AG08395 (cell line): ENCODE measurements around the gene BABAM2.
"Not testable (repeated sequence)": the region's sequence is repeated elsewhere in the genome, so short reads cannot be mapped to it uniquely, and the experiment has no call there.

Experiments used
- DNase-seq: peaks from one replicate; pipeline ENCODE4 v3.0.0; 2012; ENCODE audit warnings: mixed read lengths, low spot score

The BABAM2 gene

GRCh38 chr2:27980242-27980641 lies 89.7 kb downstream of the BABAM2 start:
- no peak for DNase-seq

GRCh38 chr2:27984153-27984552 lies 93.6 kb downstream of the BABAM2 start:
- DNase-seq, result no peak

GRCh38 chr2:27988306-27988705 lies 97.8 kb downstream of the BABAM2 start:
- DNase-seq, result no peak

GRCh38 chr2:27988718-27989117 lies 98.2 kb downstream of the BABAM2 start:
- no peak for DNase-seq

- DNase-seq, result no peak
These were observed 98.6 kb downstream of the BABAM2 start for GRCh38 chr2:27989149-27989548.

GRCh38 chr2:27990030-27990590 lies 99.6 kb downstream of the BABAM2 start:
- DNase-seq, result no peak

- no peak for DNase-seq
These were observed 100.6 kb downstream of the BABAM2 start for GRCh38 chr2:27991146-27991545.

- DNase-seq, result peak; percentile 65
These were observed 102.4 kb downstream of the BABAM2 start for GRCh38 chr2:27992787-27993401.

- DNase-seq, result peak; percentile 18
These were observed 102.9 kb downstream of the BABAM2 start for GRCh38 chr2:27993402-27993787.

GRCh38 chr2:27993950-27994728 lies 103.6 kb downstream of the BABAM2 start:
- no peak for DNase-seq

GRCh38 chr2:27996156-27996922 lies 105.8 kb downstream of the BABAM2 start:
- DNase-seq, result no peak

GRCh38 chr2:28000287-28000686 lies 109.8 kb downstream of the BABAM2 start:
- DNase-seq, result no peak

- no peak for DNase-seq
These were observed 111.7 kb downstream of the BABAM2 start for GRCh38 chr2:28002181-28002580.

- peak; percentile 34 for DNase-seq
These were observed 113.6 kb downstream of the BABAM2 start for GRCh38 chr2:28004086-28004485.

- DNase-seq, result no peak
These were observed 119.2 kb downstream of the BABAM2 start for GRCh38 chr2:28009732-28010131.

- DNase-seq, result no peak
These were observed 120.8 kb downstream of the BABAM2 start for GRCh38 chr2:28011322-28011737.

- DNase-seq, result not testable (repeated sequence)
These were observed 127.9 kb downstream of the BABAM2 start for GRCh38 chr2:28018474-28018873.

- not testable (repeated sequence) for DNase-seq
These were observed 129.0 kb downstream of the BABAM2 start for GRCh38 chr2:28019521-28019920.

- no peak for DNase-seq
These were observed 131.4 kb downstream of the BABAM2 start for GRCh38 chr2:28021898-28022297.

- no peak for DNase-seq
These were observed 134.6 kb downstream of the BABAM2 start for GRCh38 chr2:28025123-28025522.

GRCh38 chr2:28026230-28026629 lies 135.7 kb downstream of the BABAM2 start:
- DNase-seq, result not testable (repeated sequence)

- no peak for DNase-seq
These were observed 137.5 kb downstream of the BABAM2 start for GRCh38 chr2:28028025-28028424.

GRCh38 chr2:28030600-28030999 lies 140.1 kb downstream of the BABAM2 start:
- no peak for DNase-seq
